IMR-90 (cell line): ENCODE measurements around the gene CPNE2. TPM values are rescaled to one million over a fixed set of nuclear protein-coding genes. Genes with fewer than 3 reads are reported as not detected.

Experiments used
- ATAC-seq: fragments of 200-7000 bp; cut with Tn5 transposase; 2 replicates; pipeline ENCODE4 v1.9.1; 2020; ENCODE audit warnings: low read depth, mild to moderate bottlenecking, moderate library complexity
- BruUV-seq: library from RNA; stranded (reverse); fragments of 400-500 nt; replicated peaks from 2 replicates; lab custom pipeline; 2021; lab: Mats Ljungman, UMichigan
- CTCF ChIA-PET: fragments of 300-600 bp; formaldehyde crosslinking; extraction: SDS; loops from one replicate; lab custom pipeline; 2021; ENCODE audit warnings: antibody characterized with exemption; lab: Yijun Ruan, JAX
- POLR2A ChIA-PET: fragments of 300-600 bp; sonication (Branson Sonifier 250); formaldehyde crosslinking; loops from one replicate; lab custom pipeline; 2022; ENCODE audit warnings: antibody characterized with exemption; ENCODE audit not compliant: unreplicated experiment; lab: Charles Lee
- DNase-seq: peaks from one replicate; pipeline ENCODE4 v3.0.0; 2013
- H2AFZ ChIP-seq: replicated peaks from 2 replicates; pipeline ENCODE3; 2013; ENCODE audit warnings: low read length, mild to moderate bottlenecking; ENCODE audit not compliant: poor library complexity
- H2AK5ac ChIP-seq: 2 replicates; pipeline ENCODE4 v1.6.1; 2013; ENCODE audit warnings: low read depth, low read length, inconsistent platforms
- H2AK9ac ChIP-seq: replicated peaks from 2 replicates; pipeline ENCODE3; 2013; ENCODE audit warnings: mild to moderate bottlenecking, low read depth, low read length, moderate library complexity; ENCODE audit not compliant: poor library complexity
- H2BK120ac ChIP-seq: 2 replicates; pipeline ENCODE4 v1.6.1; 2013; ENCODE audit warnings: low read depth, low read length, inconsistent platforms
- H2BK15ac ChIP-seq: 3 replicates; pipeline ENCODE4 v1.6.1; 2013; ENCODE audit warnings: low read depth, low read length, inconsistent platforms
- H2BK20ac ChIP-seq: 2 replicates; pipeline ENCODE4 v1.6.1; 2013; ENCODE audit warnings: low read depth, mild to moderate bottlenecking, inconsistent platforms, low read length, moderate library complexity
- H2BK5ac ChIP-seq: 2 replicates; pipeline ENCODE4 v1.6.1; 2013; ENCODE audit warnings: mild to moderate bottlenecking, low read depth, low read length, inconsistent platforms; ENCODE audit not compliant: poor library complexity, severe bottlenecking
- H3K14ac ChIP-seq: replicated peaks from 2 replicates; pipeline ENCODE4 v1.6.1; 2013; ENCODE audit warnings: low read depth, low read length, inconsistent platforms
- H3K18ac ChIP-seq: 2 replicates; pipeline ENCODE4 v1.6.1; 2013; ENCODE audit warnings: low read depth, low read length, control low read depth
- H3K23ac ChIP-seq: 2 replicates; pipeline ENCODE4 v1.6.1; 2013; ENCODE audit warnings: low read depth, low read length, inconsistent platforms
- H3K27ac ChIP-seq: 2 replicates; pipeline ENCODE4 v1.5.1; 2013; ENCODE audit warnings: mild to moderate bottlenecking, control low read depth, low read length; ENCODE audit not compliant: insufficient read depth
- H3K27me3 ChIP-seq: 2 replicates; pipeline ENCODE4 v1.6.1; 2013; ENCODE audit warnings: low read length; ENCODE audit not compliant: control insufficient read depth, insufficient read depth
- H3K36me3 ChIP-seq: 2 replicates; pipeline ENCODE4 v1.6.1; 2013; ENCODE audit warnings: low read length, mixed read lengths; ENCODE audit not compliant: control insufficient read depth, insufficient read depth
- H3K4ac ChIP-seq: 2 replicates; pipeline ENCODE4 v1.6.1; 2013; ENCODE audit warnings: low read depth, low read length, inconsistent platforms
- H3K4me1 ChIP-seq: 2 replicates; pipeline ENCODE4 v1.6.1; 2013; ENCODE audit warnings: low read length, mixed read lengths; ENCODE audit not compliant: control insufficient read depth, insufficient read depth
- H3K4me2 ChIP-seq: 2 replicates; pipeline ENCODE4 v1.6.1; 2013; ENCODE audit warnings: low read depth, mild to moderate bottlenecking, control low read depth, low read length, moderate library complexity
- H3K4me3 ChIP-seq: 2 replicates; pipeline ENCODE4 v1.5.1; 2013; ENCODE audit warnings: low read depth, mild to moderate bottlenecking, control low read depth, low read length, moderate library complexity; ENCODE audit not compliant: insufficient read depth
- H3K56ac ChIP-seq: 2 replicates; pipeline ENCODE4 v1.6.1; 2013; ENCODE audit warnings: low read length, inconsistent platforms; ENCODE audit not compliant: insufficient read depth; ENCODE audit errors: extremely low read depth
- H3K79me1 ChIP-seq, 2 experiments: 2 replicates each; pipeline ENCODE4 v1.6.1; 2013; ENCODE audit warnings: low read length in 2 of 2, inconsistent platforms in 1 of 2, low read depth in 1 of 2
- H3K9ac ChIP-seq: 2 replicates; pipeline ENCODE4 v1.6.1; 2013; ENCODE audit warnings: low read depth, low read length, control low read depth
- H3K9me1 ChIP-seq: 2 replicates; pipeline ENCODE4 v1.6.1; 2013; ENCODE audit warnings: low read length, inconsistent platforms; ENCODE audit not compliant: insufficient read depth
- H3K9me3 ChIP-seq: 2 replicates; pipeline ENCODE4 v1.6.1; 2013; ENCODE audit warnings: low read length; ENCODE audit not compliant: control insufficient read depth, insufficient read depth
- H4K20me1 ChIP-seq: 2 replicates; pipeline ENCODE4 v1.6.1; 2013; ENCODE audit warnings: low read length, inconsistent platforms; ENCODE audit not compliant: insufficient read depth
- H4K5ac ChIP-seq: 2 replicates; pipeline ENCODE4 v1.6.1; 2013; ENCODE audit warnings: mild to moderate bottlenecking, low read depth, low read length, control low read depth
- H4K8ac ChIP-seq, 2 experiments: 2 replicates each; pipeline ENCODE4 v1.6.1; 2013; ENCODE audit warnings: low read depth in 2 of 2, low read length in 2 of 2, control low read depth in 1 of 2, inconsistent platforms in 1 of 2
- H4K91ac ChIP-seq: 2 replicates; pipeline ENCODE4 v1.6.1; 2013; ENCODE audit warnings: low read depth, low read length, inconsistent platforms; ENCODE audit not compliant: insufficient read depth
- CEBPB ChIP-seq: IDR thresholded peaks from 2 replicates; pipeline ENCODE4 v1.6.1; 2012; ENCODE audit warnings: low read depth, low read length, improper control_type of control experiment
- CHD1 ChIP-seq: IDR thresholded peaks from 2 replicates; pipeline ENCODE4 v1.6.1; 2012; ENCODE audit warnings: low read depth, low read length, improper control_type of control experiment
- ELK1 ChIP-seq: fragments of 150-350 bp; IDR thresholded peaks from 2 replicates; pipeline ENCODE4 v1.6.1; 2016; ENCODE audit warnings: low read depth, mild to moderate bottlenecking, low read length, moderate library complexity, borderline replicate concordance
- MAZ ChIP-seq: IDR thresholded peaks from 2 replicates; pipeline ENCODE4 v1.6.1; 2012; ENCODE audit warnings: low read depth, mild to moderate bottlenecking, low read length, improper control_type of control experiment, moderate library complexity, borderline replicate concordance
- NFE2L2 ChIP-seq: fragments of 150-350 bp; IDR thresholded peaks from 2 replicates; pipeline ENCODE4 v1.6.1; 2016; ENCODE audit warnings: low read depth, mild to moderate bottlenecking, low read length
- RAD21 ChIP-seq: IDR thresholded peaks from 2 replicates; pipeline ENCODE4 v1.6.1; 2012; ENCODE audit warnings: low read length, improper control_type of control experiment
- RCOR1 ChIP-seq: IDR thresholded peaks from 2 replicates; pipeline ENCODE4 v1.6.1; 2012; ENCODE audit warnings: mild to moderate bottlenecking, low read length, improper control_type of control experiment; ENCODE audit not compliant: insufficient replicate concordance
- RFX5 ChIP-seq: IDR thresholded peaks from 2 replicates; pipeline ENCODE4 v1.8.0; 2012; ENCODE audit warnings: low read depth, mild to moderate bottlenecking, low read length, moderate library complexity
- SMC3 ChIP-seq: fragments of 150-350 bp; IDR thresholded peaks from 2 replicates; pipeline ENCODE4 v1.6.1; 2016; ENCODE audit warnings: low read depth, mild to moderate bottlenecking, antibody characterized with exemption, low read length, moderate library complexity
- WGBS, 2 experiments: methylation state at CpG; one replicate each; pipeline versions ENCODE4 v1.1.5 to v1.1.7; 2013; ENCODE audit warnings: missing lambda C conversion rate in 2 of 2; ENCODE audit not compliant: insufficient read length in 1 of 2; ENCODE audit errors: extremely low coverage in 2 of 2; 5-methylcytosine and 5-hydroxymethylcytosine counted together
- dilution Hi-C: fragments of 300-500 bp; cut with HindIII; formaldehyde crosslinking; loops from one replicate; pipeline ENCODE4 v1.14.3; 2018; ENCODE audit warnings: low sequenced_read_pairs; ENCODE audit not compliant: unreplicated experiment
- in situ Hi-C: fragments of 300-500 bp; cut with MboI; formaldehyde crosslinking; loops from 3 replicates; pipeline ENCODE4 v1.14.3; 2019; ENCODE audit warnings: low sequenced_read_pairs, inconsistent platforms, mixed read lengths
- intact Hi-C: fragments of 100-400 bp; cut with micrococcal nuclease; formaldehyde crosslinking; loops from 2 replicates; pipeline ENCODE4 v1.10.0; 2022
- polyA plus RNA-seq, 3 experiments: library from polyadenylated mRNA; depleted of rRNA; stranded (reverse); fragments of >200 nt; gene quantifications; 2 replicates each; pipeline ENCODE4 v1.2.3, GENCODE V29; 2012; ENCODE audit warnings: low replicate concordance in 1 of 3
- total RNA-seq: library from RNA; depleted of rRNA; stranded (reverse); fragments of >200 nt; gene quantifications from 2 replicates; pipeline ENCODE4 v1.2.3, GENCODE V29; 2012
- TF ChIP-seq, protein P1 (sequence below): conservative IDR thresholded peaks from 2 replicates; pipeline ENCODE4 v1.5.1; 2012; ENCODE audit warnings: mild to moderate bottlenecking, low read depth, low read length, improper control_type of control experiment

Gene CPNE2
- total and polyA plus RNA-seq, 2 of the 4 experiments (the other 2 are of a cell fraction): 15.4 to 48.0 TPM

- TF ChIP-seq, protein P1, sequence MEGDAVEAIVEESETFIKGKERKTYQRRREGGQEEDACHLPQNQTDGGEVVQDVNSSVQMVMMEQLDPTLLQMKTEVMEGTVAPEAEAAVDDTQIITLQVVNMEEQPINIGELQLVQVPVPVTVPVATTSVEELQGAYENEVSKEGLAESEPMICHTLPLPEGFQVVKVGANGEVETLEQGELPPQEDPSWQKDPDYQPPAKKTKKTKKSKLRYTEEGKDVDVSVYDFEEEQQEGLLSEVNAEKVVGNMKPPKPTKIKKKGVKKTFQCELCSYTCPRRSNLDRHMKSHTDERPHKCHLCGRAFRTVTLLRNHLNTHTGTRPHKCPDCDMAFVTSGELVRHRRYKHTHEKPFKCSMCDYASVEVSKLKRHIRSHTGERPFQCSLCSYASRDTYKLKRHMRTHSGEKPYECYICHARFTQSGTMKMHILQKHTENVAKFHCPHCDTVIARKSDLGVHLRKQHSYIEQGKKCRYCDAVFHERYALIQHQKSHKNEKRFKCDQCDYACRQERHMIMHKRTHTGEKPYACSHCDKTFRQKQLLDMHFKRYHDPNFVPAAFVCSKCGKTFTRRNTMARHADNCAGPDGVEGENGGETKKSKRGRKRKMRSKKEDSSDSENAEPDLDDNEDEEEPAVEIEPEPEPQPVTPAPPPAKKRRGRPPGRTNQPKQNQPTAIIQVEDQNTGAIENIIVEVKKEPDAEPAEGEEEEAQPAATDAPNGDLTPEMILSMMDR: no peak
Observed at GRCh38 chr16:57150682-57151330, 58.4 kb downstream of the CPNE2 start (continued).

GRCh38 chr16:57151369-57151768 is 59.0 kb downstream of the CPNE2 start:
- no peak overlapping the region for H3K14ac ChIP-seq
- H3K4me1 ChIP-seq: peaks cover 6% of the 10 kb centered on the region; the same call in 1 of the 2 replicates
- H2BK120ac ChIP-seq: no peak overlapping the region
- H3K9me3 ChIP-seq: no peaks in the 10 kb centered on the region
- H3K56ac ChIP-seq: no peak overlapping the region
- ChIA-PET CTCF (no interaction called here), POLR2A (no interaction called here)
- BruUV-seq: no TSS peak
- no peak overlapping the region for H3K4me3 ChIP-seq
- H3K36me3 ChIP-seq: peaks cover 36% of the 10 kb centered on the region
- intact Hi-C loops (no loop called here), in situ Hi-C loops (no loop called here), dilution Hi-C loops (no loop called here)
- no peak for DNase-seq
- H3K4me2 ChIP-seq: no peak overlapping the region
- peak overlapping the region; percentile 8 for H2AFZ ChIP-seq
- no peak overlapping the region for H2BK15ac ChIP-seq
- H3K9ac ChIP-seq: no peak overlapping the region
- H3K18ac ChIP-seq: no peak overlapping the region
- H3K79me1 ChIP-seq: peaks cover 0 to 3% of the 10 kb centered on the region in 2 experiments; a peak in 1 of 4 replicates
- no peak overlapping the region for H2BK20ac ChIP-seq
- H3K23ac ChIP-seq: no peak overlapping the region
- no peaks in the 10 kb centered on the region; the same call in 1 of the 2 replicates for H4K20me1 ChIP-seq
- ATAC-seq: no peak
- no peaks in the 10 kb centered on the region for H3K27me3 ChIP-seq
- no peak overlapping the region for H2AK5ac ChIP-seq
- 100% methylated on average over 1 of the region's 2 CpGs; no CpG with 5 or more reads in 1 of the 2 experiments for WGBS, 2 experiments
- no peak overlapping the region for H3K4ac ChIP-seq
- H4K5ac ChIP-seq: no peak overlapping the region
- H3K27ac ChIP-seq: no peak overlapping the region
- H2AK9ac ChIP-seq: no peak overlapping the region
- H4K8ac ChIP-seq: no peak overlapping the region
- H2BK5ac ChIP-seq: no peak overlapping the region
- peaks cover 18% of the 10 kb centered on the region for H3K9me1 ChIP-seq
- TF ChIP-seq CEBPB: no peak
- no peak for TF ChIP-seq ELK1
- TF ChIP-seq RFX5: no peak
- TF ChIP-seq RAD21: no peak
- no peak for TF ChIP-seq MAZ
- no peak for TF ChIP-seq SMC3
- no peak for TF ChIP-seq NFE2L2
- TF ChIP-seq CHD1: no peak
- TF ChIP-seq RCOR1: no peak
- no peak overlapping the region for H4K91ac ChIP-seq
